NCI-H345 (cell line): ENCODE data around the gene GDAP1L1.

Source experiments
- DNase-seq: peaks from one replicate; lab custom pipeline; 2025; lab: John Stamatoyannopoulos, UW

The GDAP1L1 gene

DNA sequence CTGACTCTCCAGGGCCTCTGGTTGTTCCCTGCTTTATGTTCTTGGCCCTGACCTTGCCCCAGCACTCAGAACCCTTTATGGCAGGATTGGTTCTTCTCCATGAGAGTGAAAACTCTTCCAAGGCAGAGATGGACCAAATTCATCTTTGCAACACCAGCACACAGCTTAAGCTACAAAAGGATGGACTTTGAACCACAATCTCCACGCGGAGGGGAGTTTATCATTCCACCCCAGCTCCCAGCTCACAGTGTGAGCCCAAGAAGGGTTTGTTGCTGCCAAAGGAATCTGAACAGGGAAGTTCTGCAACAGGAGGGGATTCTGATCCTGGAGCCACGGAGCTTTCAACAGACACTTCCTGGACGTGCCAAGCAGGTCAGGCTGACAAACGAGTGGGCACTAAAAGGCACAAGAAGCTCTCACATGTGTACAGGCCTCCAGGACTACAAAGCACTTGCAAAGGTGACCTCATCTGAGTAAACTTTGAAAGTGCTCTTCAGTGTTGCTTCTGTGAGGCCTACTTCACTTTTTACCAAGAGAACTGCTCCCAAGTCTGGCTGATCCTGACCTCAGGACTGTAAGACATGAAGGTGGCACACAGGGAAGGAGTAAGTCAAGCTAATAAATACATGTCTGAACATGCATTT lies 55.0 kb downstream of the GDAP1L1 start:
- peak; percentile 36 for DNase-seq

- DNase-seq, result no peak
These were observed 55.6 kb downstream of the GDAP1L1 start for GRCh38 chr20:44302736-44303135.

DNA sequence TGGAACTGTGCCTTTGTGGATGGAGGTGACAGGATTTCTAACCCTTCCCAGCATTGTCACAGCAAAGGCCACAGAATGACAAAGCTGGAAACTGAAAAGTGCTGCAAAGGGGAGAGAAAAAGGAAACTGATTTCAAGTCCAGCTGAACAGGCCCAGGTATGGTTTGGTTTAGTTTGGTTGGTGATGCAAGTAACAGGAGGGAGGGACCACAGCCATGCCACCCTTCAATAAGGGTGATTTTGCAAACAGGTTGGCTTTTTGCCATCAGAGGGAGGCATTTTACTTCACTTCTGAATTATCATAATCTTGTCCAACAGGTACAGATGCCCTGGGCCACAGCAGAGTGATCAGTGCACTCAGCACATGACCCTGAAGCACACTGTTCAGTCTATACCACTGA lies 57.3 kb downstream of the GDAP1L1 start:
- no peak for DNase-seq

DNA sequence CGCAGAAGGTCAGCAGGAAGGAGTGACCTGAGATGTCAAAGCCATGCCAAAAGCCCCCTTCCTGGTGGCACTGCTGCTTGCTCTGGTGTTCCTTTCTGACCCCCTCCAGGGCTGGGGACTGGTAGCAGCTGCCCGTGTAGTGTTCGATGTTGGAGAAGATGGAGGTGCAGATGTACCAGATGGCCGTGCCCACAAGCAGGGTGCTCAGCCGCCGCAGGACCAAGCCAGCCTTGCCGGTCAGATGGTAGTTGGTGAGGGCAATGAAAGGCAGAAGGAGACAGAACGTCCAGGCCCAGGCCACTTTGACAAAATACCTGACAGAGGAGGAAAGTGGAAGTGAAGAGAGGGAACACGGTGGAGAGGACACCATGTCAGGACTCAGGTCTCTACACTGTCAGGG lies 59.8 kb downstream of the GDAP1L1 start:
- DNase-seq, result no peak

DNA sequence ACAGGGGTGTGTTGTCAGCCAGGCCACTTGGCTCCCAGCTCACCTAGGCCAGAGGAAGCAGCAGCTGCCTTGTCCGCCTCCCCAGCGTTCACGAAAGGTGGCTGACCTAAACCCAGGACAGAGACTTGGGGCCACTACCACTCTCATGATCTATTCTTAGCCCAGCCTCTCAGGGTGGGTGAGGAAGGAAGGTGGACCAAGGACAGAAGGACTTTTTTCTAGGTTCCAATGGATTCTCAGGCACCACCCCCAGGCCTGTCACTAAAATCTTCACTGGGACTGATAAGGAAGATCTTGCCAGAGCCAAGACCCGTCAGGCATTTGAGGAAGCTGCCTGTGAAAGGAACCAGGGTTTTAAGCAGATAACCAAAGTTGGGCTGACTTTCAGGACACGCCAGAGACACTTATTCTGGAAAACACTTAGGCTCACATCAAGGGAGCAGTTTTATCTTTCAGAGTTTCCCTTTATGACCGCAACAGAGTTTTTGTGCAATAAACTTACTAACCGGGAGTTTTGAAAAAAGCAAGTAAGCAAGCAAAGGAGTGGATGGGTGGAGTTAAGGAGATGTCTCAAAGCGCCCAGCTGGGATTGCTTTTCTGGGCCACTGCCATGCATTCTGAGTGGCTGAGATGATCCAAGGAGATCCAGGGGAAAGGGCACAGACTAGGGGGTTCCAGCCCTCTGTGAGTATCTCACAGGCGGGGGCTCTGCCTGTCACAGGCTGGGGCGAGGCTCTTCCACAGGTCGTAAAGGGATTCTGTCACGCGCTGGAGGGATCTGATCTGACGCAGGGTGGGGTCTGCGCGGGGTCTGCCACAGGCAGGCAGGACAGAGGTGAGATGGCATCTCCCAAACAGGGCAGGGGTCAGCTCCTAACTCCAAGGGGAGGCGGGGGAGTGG lies 62.9 kb downstream of the GDAP1L1 start:
- no peak for DNase-seq

GRCh38 chr20:44310664-44311639 lies 63.8 kb downstream of the GDAP1L1 start, which contains the start of gene FITM2:
TSS of gene FITM2 (minus strand) at chr20:44311202. CDS start at chr20:44311148, 54 bp downstream.
- DNase-seq, result peak; percentile 97

- DNase-seq, result peak; percentile 54
These were observed 67.8 kb downstream of the GDAP1L1 start for GRCh38 chr20:44314870-44315269.

GRCh38 chr20:44319839-44320422 lies 72.8 kb downstream of the GDAP1L1 start:
- no peak for DNase-seq

- DNase-seq, result no peak
These were observed 77.2 kb downstream of the GDAP1L1 start for GRCh38 chr20:44324343-44324742.

DNA sequence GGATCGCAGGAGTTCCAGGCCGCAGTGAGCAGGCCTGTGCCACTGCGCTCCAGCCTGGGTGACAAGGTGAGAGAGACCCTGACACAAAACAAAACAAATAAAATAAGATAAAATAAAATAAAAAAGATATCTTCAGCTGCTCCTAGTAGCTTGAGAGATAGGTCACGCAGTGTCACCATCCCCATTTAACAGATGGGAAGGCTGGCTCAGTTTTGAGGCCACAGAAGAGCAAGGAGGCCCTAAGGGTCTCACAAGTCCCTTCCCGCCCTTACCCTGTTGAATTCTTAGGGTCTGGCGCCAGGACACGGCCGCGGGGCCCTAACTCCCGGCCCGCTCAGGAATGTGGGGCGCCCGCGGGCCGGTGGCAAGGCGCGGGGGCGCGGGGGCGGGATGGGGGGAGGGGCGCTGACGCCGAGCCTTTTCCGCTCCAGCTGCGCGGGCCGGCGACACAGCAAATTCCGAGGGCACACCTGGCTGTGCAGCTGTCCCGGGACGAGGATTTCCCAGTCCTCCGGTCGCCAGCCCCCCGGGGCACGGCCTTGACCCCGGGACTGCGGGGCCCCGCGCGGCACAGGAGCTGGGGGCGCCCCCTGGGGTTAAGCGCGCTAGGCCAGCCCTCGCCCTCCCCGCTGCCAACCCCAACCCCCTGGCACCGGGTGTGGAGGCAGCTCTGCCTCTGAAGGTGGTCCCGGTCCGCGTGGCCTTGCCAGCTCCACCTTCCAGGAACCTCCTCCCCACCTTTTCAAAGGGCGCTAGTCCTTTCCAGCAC lies 79.5 kb downstream of the GDAP1L1 start:
- no peak for DNase-seq

DNA sequence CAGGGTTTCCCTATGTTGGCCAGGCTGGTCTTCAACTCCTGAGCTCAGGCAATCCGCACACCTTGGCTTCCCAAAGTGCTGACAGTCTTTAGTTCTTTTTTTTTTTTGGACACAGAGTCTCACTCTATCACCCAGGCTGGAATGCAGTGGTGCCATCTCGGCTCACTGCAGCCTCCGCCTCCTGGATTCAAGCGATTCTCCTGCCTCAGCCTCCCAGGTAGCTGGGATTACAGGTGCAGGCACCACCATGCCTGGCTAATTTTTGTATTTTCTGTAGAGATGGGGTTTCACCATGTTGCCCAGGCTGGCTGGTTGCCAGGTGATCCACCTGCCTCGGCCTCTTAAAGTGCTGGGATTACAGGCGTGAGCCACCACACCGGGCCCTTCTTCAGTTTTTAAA lies 80.6 kb downstream of the GDAP1L1 start:
- peak; percentile 44 for DNase-seq

DNA sequence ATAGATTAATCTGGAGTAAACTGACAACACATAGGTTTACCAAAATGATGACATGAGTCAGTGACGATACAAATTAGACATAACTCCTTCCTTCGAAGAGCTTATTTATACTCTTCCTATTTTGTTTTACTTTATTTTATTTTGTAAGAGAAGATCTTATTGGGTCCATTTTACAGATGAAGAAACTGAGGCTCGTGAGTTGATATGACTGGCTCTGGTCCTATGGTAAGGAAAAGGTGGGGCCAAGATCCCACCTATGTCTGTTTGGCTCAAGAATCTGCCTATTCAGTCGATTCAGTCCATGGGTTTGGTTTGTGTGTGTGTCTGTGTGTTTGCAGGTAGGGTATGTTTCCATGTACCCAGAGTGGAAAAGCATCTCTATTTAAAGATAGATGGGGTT lies 81.3 kb downstream of the GDAP1L1 start:
- DNase-seq, result no peak
